SKM-1 (cell line): ENCODE results near the gene ATP1B4.
"Not testable (repeated sequence)": the region's sequence is repeated elsewhere in the genome, so short reads cannot be mapped to it uniquely, and the experiment has no call there.

Source experiments
- DNase-seq: peaks from one replicate; lab custom pipeline; 2025; ENCODE audit not compliant: unreplicated experiment; lab: John Stamatoyannopoulos, UW

ATP1B4 gene

DNA sequence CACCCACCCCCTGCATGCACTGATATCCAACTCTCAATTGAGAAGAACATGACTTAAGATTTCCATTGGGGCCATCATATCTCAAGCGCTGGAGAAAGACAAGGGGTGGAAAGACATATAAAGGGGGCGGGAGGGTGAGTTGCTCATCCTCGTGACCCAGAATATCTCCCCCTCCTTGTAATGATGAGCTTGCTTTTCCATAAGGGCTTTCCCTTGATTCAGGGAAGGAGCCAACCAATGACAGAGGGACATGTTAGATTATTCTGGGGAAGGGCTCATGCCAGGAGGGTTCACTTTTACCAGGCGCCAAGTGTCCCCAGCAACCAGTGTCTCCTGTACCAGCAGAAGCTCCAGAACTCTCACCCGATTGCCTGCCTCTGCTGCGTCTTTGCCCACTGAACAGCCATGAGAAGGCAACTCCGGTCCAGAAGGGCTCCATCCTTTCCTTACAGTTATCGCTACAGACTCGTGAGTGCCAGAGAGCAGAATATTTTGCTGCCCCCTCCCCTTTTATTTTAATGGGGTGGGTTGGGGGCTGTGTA lies at the start of gene ATP1B4:
ATP1B4 (plus strand) TSS at position 326 of the 542 bp plus-strand sequence; CDS start at position 406, 80 bp downstream.
- no peak for DNase-seq

DNA sequence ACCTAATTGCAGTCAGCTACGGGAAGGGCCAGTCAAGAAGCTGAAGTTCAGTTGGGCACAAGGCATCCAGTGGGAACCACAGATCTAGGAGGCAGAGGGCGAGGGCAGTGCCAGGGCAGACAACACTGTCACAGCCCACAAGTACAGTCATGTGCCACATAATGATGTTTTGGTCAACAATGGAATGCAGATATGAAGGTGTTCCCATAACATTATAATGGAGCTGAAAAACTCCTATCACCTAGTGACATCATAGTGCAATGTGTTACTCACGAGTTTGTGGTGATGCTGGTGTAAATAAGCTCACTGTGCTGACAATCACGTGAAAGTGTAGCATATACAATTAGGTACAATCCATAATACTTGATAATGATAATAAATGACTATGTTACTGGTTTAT lies 46.1 kb upstream of the ATP1B4 start:
- DNase-seq = no peak

GRCh38 chrX:120316587-120317283 lies 45.2 kb upstream of the ATP1B4 start:
- DNase-seq = no peak

DNA sequence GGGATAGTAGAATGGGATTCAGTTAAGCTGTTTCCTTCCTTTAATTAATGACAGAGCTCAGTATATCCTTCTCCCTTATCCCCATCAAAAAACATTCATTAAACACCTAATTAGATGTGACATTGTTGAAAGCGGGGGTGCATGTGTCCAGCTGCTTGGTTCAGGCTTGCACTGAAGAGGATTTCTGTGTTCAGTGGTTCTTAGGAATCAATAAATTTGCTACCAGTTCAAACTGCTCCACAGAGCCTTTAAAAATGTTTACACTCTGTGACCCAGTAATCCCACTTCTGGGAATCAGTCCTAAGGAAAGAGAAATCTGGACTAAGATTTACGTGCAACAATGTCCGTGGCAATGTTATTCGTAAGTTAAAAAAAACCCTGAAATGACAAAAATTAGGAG lies 43.5 kb upstream of the ATP1B4 start:
- DNase-seq = no peak

- DNase-seq = no peak
Measured at GRCh38 chrX:120321520-120322281, 40.2 kb upstream of the ATP1B4 start.

GRCh38 chrX:120331116-120331515 lies 30.8 kb upstream of the ATP1B4 start:
- no peak for DNase-seq

DNA sequence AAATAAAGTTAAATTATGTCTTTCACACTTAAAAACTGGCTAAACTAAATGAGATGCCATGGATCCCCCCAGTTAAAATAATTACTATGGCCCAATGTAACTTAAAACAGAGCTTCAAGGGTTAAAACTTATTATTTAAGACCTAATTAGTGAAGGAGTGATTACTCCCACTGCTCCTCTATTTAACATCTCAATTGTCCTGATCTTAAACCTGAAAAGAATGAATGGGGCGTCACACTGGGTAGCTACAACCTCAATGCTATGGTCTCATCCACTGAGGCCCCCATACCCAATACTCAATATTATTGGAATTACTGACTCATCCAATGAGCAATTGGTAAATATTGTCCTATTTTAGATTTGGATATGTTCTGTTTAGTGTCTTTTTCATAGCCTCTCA lies 29.5 kb upstream of the ATP1B4 start:
- no peak for DNase-seq

- no peak for DNase-seq
Measured at GRCh38 chrX:120334151-120334550, 27.7 kb upstream of the ATP1B4 start.

GRCh38 chrX:120334603-120335002 lies 27.3 kb upstream of the ATP1B4 start:
- no peak for DNase-seq

- no peak for DNase-seq
Measured at GRCh38 chrX:120335289-120335688, 26.6 kb upstream of the ATP1B4 start.

GRCh38 chrX:120336899-120337298 lies 25.0 kb upstream of the ATP1B4 start:
- DNase-seq = no peak

- DNase-seq = not testable (repeated sequence)
Measured at GRCh38 chrX:120344566-120344965, 17.3 kb upstream of the ATP1B4 start.

GRCh38 chrX:120350450-120351138 lies 11.3 kb upstream of the ATP1B4 start:
- DNase-seq = no peak

DNA sequence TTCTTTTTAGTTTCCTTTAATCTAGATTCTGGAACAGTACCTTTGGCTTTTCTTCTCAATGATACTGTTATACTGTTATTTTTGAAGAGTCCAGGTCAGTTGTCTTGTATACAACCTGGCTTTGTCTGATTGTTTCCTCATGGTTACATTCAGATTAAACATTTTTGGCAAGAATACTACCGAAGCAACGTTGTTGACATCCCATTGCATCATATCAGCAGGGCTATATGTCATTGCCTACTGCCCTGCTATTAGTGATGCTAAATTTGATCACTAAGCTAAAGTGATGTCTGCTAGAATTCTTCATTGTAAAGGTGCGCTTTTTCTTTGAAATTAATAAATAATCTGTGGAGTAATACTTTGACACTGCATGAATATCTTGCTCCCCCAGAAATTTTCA lies 5.8 kb upstream of the ATP1B4 start:
- no peak for DNase-seq

DNA sequence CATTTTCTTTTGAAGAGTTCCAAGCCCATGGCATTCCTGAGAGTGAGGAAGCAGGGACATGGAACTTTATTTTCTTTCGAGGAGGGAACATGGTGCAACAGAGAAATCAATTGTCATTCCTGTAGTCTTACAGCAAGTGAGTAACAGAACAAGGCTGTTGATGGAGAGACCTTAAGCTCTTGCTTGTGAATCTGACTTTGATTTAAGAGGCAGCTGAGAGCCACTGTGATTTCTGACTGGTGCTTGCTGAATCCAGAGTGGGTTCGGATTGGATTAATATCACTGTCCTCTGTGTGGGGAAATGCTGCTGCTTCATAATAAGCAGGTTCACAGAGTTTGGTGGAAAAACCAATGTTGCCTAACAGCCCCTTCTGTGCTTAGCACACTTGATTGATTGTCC lies 4.7 kb upstream of the ATP1B4 start:
- no peak for DNase-seq

- DNase-seq = no peak
Measured at GRCh38 chrX:120358737-120359456, 3.0 kb upstream of the ATP1B4 start.

DNA sequence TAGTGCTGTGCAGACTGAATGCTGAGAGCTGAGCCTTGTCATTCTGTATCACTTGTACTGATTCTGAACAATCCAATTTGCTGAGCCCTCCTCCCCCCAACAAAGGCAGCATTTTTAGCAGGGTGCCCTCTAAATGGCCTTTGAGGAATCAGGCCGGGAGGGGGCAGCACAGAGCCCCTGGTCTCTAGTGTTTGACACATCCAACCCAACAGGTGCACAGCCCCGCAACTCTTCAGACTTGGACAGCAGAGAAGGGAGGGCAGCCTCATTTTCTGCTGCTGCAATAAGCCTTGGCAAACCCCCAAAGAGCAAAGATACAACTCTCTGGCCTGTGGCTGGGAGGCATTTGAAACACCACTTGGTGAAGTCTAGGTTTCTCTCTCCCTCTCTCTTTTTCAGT lies 3.4 kb downstream of the ATP1B4 start:
- DNase-seq = no peak

DNA sequence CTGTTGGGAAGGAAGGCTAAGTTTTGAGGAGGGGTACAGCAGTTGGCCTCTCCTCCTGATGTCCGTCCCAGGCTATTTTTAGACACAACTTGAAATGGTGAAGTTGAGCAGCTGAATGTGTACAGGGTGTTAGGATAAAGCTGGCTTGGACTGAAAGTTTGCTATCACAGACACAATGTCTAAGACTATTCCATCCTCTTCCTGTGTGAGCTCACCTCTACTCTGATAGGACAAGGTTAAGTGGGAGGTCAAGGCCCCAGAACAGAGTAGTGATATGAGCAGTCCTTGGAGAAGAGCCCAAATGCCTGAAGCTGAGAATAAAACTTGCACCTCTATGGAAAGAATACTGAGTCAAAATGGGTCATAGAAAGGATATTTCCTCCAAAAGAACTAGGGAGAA lies 4.1 kb downstream of the ATP1B4 start:
- DNase-seq = no peak

DNA sequence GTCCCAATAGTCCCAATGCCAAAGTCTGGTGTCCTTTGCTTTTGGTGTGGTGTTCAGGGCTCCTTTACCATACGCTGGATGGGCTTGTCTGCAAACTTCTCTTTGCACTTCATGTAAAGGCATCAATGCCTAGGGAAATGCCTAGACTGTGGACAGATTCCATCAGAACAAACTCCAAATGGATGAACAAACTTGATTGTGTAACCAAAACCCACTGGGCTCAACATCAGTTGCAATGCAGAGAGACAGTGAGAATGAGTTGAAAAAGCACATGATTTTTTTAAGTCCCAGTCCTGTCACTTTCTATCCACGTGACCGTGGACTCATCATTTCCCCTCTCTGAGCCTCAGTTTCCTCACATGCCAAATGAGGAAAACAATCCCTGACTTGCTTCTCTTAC lies 4.9 kb downstream of the ATP1B4 start:
- no peak for DNase-seq

DNA sequence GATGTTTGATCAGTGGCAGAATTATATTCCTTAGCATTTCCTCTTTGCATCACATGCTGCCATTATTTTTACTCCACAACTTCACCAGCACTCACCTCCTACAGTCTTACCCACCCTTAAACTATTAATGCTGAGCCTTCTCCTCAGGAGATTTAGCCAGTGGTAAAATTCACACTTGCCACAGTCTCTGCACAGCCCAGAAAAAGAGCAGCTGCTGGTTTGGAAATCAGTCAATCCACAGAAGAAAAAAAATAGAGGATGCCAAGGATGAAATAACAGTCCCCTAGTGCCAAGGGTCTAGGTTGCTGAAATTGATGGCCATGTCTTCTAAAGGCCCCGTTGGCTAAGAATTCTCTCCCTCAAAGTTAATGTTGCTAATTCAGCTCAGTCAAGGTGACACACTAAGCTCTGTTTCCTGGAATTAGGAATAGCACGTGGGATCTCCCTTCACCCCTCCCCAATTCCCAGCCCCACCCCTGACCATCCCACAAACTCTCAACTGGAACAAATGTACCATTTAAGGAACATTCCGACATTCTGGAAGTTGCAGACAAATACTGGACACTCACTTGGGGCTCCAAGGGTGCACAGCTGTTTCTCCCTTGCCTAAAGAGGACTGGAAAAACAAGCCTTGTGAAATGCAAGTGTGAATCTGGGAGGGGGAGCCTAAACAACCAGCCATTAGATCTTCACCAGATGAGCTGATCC lies 5.7 kb downstream of the ATP1B4 start:
- DNase-seq = no peak
